Cardiac muscle cell (in vitro differentiated cells and primary cell): Measurements from ENCODE around the gene C17orf67. TPM values are rescaled to one million over a fixed set of nuclear protein-coding genes. Genes with fewer than 3 reads are reported as not detected.

ENCODE experiments used
- DNase-seq, 2 donors: peaks; one replicate each; pipeline versions ENCODE4 v3.0.0 to v3.0.0-alpha.2; 2010 to 2017; ENCODE audit warnings: low read depth in 1 of 2, low spot score in 1 of 2
- H3K27ac ChIP-seq: fragments of 200-600 bp; sonication (generic); 2 replicates; pipeline ENCODE4 v1.5.1; 2016
- H3K27me3 ChIP-seq: fragments of 200-600 bp; sonication (generic); 2 replicates; pipeline ENCODE4 v1.6.0; 2016; ENCODE audit warnings: control low read depth
- H3K36me3 ChIP-seq: fragments of 200-600 bp; sonication (generic); 2 replicates; pipeline ENCODE4 v1.5.1; 2016; ENCODE audit warnings: control low read depth
- H3K4me1 ChIP-seq: fragments of 200-600 bp; sonication (generic); 2 replicates; pipeline ENCODE4 v1.8.1; 2017; ENCODE audit warnings: low read depth, mild to moderate bottlenecking, mixed run types
- H3K4me3 ChIP-seq: fragments of 200-600 bp; sonication (generic); 2 replicates; pipeline ENCODE4 v1.5.1; 2016; ENCODE audit warnings: mild to moderate bottlenecking
- H3K9me3 ChIP-seq: fragments of 200-600 bp; sonication (generic); 2 replicates; pipeline ENCODE4 v1.5.1; 2017; ENCODE audit warnings: low read depth, mild to moderate bottlenecking, control low read depth
- polyA plus RNA-seq: library from polyadenylated mRNA; unstranded; fragments of >200 nt; fragmentation: Nextera tagmentation; extraction: Ambion mirVana; gene quantifications from 2 replicates; pipeline ENCODE4 v1.2.1, GENCODE V29; 2016
- total RNA-seq: library from RNA; depleted of rRNA; stranded (reverse); fragments of >200 nt; gene quantifications from 2 replicates; pipeline ENCODE4 v1.2.3, GENCODE V29; 2016
- TF ChIP-seq, protein P1 (sequence below): IDR thresholded peaks from 2 replicates; pipeline ENCODE4 v1.5.1; 2012; ENCODE audit warnings: low read depth, mild to moderate bottlenecking, low read length

Gene C17orf67
- total and polyA plus RNA-seq, 2 experiments from 2014 or later, result 0.74 to 2.6 TPM

DNA sequence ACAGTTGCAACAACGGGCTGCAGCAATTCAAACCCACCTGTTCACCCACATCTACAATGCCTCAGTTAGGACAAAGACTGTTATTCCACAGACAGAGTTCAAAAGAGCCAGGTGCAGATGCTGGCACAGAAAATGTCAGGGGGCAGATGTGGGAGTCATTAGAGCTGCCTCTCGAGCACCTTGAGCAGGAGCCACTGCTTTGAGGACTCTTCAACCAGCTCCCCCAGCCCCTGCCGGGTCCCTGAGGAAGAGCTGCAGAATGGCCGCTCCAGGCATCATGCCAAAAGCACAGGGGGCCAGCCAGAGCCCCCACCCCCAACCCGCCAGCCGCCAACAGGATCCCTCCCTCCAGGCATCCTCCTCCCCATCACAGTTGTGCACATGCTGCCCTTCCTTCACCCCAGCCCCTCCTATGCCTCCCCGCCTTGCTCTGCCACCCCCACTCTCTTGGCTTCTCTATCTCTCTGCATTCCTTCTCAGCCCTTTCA is 20.8 kb downstream of the C17orf67 start:
- no peak overlapping the region for H3K27ac ChIP-seq

DNA sequence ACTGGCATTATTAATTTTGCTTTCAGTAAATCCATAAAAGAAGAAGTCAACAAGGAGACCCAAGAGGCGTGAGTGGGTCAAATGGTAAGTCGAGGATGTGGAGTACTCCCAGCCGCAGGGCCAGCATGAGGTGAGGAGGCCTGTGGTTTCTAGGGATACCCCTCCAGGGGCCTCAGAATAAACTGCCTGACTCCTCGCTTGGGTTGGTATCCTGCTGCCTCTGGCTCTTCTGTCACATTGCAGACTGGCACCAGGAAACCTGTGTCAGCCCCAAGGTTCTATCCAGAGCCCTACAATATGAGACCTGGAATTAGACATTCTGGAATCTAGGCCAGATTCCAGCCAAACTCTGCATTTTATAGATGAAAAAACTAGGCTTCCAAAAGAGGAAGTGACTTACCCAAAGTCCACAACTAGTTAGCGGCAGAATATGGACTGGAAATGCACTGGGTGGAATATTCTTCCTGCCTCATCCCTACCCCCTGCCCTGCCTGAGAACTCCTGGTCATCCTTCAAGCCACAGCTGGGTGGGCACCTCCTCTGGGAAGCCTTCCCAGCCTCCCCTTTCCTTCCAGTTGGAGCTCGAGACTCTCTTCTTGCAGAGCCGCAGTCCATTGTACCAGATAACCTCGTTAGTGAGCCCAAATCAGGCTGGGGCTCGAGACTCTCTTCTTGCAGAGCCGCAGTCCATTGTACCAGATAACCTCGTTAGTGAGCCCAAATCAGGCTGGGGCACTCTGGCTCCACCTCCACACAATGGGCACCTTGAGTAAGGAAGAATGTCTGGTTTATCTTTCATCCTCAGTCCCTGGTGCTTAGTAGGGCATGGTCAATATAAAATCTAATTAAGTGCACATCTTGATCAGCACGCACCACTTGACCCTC is 22.6 kb downstream of the C17orf67 start:
- H3K27ac ChIP-seq, result no peak overlapping the region
- TF ChIP-seq, protein P1, sequence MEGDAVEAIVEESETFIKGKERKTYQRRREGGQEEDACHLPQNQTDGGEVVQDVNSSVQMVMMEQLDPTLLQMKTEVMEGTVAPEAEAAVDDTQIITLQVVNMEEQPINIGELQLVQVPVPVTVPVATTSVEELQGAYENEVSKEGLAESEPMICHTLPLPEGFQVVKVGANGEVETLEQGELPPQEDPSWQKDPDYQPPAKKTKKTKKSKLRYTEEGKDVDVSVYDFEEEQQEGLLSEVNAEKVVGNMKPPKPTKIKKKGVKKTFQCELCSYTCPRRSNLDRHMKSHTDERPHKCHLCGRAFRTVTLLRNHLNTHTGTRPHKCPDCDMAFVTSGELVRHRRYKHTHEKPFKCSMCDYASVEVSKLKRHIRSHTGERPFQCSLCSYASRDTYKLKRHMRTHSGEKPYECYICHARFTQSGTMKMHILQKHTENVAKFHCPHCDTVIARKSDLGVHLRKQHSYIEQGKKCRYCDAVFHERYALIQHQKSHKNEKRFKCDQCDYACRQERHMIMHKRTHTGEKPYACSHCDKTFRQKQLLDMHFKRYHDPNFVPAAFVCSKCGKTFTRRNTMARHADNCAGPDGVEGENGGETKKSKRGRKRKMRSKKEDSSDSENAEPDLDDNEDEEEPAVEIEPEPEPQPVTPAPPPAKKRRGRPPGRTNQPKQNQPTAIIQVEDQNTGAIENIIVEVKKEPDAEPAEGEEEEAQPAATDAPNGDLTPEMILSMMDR, result no peak
- H3K4me3 ChIP-seq, result no peak overlapping the region
- no peaks in the 10 kb centered on the region for H3K9me3 ChIP-seq
- H3K36me3 ChIP-seq, result no peaks in the 10 kb centered on the region
- no peaks in the 10 kb centered on the region for H3K27me3 ChIP-seq
- DNase-seq, result no peak
- H3K4me1 ChIP-seq, result no peaks in the 10 kb centered on the region

More for the DNA sequence above, 20.8 kb downstream of the C17orf67 start:
- DNase-seq, result no peak
- TF ChIP-seq, protein P1, result no peak
- no peak overlapping the region for H3K4me3 ChIP-seq
- H3K27me3 ChIP-seq, result no peaks in the 10 kb centered on the region
- H3K9me3 ChIP-seq, result no peaks in the 10 kb centered on the region
- no peaks in the 10 kb centered on the region for H3K36me3 ChIP-seq
- H3K4me1 ChIP-seq, result no peaks in the 10 kb centered on the region

DNA sequence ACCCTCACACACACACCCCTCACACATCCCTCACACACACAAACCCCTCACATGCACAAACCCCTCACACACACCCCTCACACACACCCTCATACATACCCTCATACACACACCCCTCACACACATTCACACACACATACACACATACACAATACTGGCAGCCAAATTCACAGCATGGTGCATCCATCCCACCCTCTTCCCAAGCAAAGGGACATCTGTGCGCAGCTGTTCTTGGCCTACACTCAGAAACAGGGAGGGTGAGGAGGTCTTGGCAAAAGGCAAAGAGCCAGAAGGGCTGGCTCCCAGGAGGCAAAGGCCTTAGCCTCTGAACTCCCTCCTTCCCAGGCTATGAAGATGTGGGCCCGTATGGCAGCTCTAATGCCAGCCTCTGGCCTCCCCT is 23.4 kb downstream of the C17orf67 start:
- no peaks in the 10 kb centered on the region for H3K9me3 ChIP-seq
- no peaks in the 10 kb centered on the region for H3K4me1 ChIP-seq
- DNase-seq, result no peak
- H3K4me3 ChIP-seq, result no peak overlapping the region
- no peaks in the 10 kb centered on the region for H3K27me3 ChIP-seq
- TF ChIP-seq, protein P1, result no peak
- no peaks in the 10 kb centered on the region for H3K36me3 ChIP-seq
- H3K27ac ChIP-seq, result no peak overlapping the region

DNA sequence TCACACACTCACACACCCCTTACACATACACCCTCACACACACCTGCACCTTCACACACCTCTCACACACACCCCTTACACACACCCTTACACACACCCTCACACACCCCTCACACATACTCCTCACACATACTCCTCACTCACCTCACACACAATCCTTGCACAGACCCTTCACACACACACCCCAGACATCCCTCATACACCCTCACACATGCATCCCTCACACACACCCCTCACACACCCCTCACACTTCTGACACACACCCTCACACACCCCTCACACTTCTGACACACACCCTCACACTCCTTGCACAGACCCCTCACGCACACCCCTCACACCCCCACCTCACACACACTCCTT is 23.9 kb downstream of the C17orf67 start:
- H3K36me3 ChIP-seq, result no peaks in the 10 kb centered on the region
- no peaks in the 10 kb centered on the region for H3K9me3 ChIP-seq
- no peak for DNase-seq
- H3K4me3 ChIP-seq, result no peak overlapping the region
- H3K4me1 ChIP-seq, result no peaks in the 10 kb centered on the region
- H3K27me3 ChIP-seq, result no peaks in the 10 kb centered on the region
- TF ChIP-seq, protein P1, result no peak
- no peak overlapping the region for H3K27ac ChIP-seq

DNA sequence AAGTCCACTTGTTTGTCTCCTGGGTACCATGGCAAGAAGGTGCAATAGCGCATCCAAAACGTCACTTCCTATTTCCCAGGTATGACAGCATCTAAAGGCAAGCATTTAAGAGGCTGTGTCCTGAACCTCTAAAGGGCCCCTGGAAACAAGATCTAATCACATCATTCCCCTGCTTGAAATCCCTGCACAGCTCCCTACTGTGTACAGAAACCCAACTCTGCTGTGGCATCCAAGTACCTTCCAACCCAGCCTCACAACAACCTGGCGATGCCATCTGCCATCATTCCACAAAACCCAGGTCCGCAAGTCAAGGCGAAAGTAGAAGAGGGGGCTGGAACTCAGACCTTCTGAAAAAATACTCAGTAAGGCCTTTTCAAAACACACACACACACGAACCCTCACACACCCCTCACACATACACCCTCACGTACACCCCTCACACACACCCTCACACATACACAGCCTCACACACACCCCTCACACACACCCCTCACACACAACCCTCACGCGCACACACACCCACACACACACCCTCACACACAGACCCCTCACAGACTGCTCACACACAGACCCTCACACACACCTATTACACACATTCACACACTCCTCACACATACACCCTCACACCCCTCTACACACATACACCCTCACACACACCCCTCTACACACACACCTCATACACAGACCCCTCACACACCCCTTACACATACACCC is 24.5 kb downstream of the C17orf67 start:
- no peak for DNase-seq
- no peaks in the 10 kb centered on the region for H3K36me3 ChIP-seq
- no peaks in the 10 kb centered on the region for H3K9me3 ChIP-seq
- TF ChIP-seq, protein P1, result no peak
- H3K4me3 ChIP-seq, result no peak overlapping the region
- no peaks in the 10 kb centered on the region for H3K4me1 ChIP-seq
- no peak overlapping the region for H3K27ac ChIP-seq
- H3K27me3 ChIP-seq, result no peaks in the 10 kb centered on the region
